HEK293 (cell line): ENCODE results near the gene TMED3.

Experiments
- CTCF ChIA-PET: fragments of 350-600 bp; formaldehyde crosslinking; extraction: SDS; loops from one replicate; lab custom pipeline; 2021; ENCODE audit warnings: antibody characterized with exemption; lab: Yijun Ruan, JAX
- POLR2A ChIA-PET: fragments of 300-600 bp; formaldehyde crosslinking; extraction: SDS; loops from one replicate; lab custom pipeline; 2020; ENCODE audit warnings: antibody characterized with exemption, inconsistent platforms; lab: Yijun Ruan, JAX
- H3K27ac ChIP-seq: fragments of 200-500 bp; sonication (Bioruptor generic); 2 replicates; pipeline ENCODE4 v1.5.1; 2014; ENCODE audit warnings: low read depth, low read length, control low read depth, inconsistent platforms; ENCODE audit errors: extremely low read depth
- H3K36me3 ChIP-seq, 2 experiments: fragments of 200-500 bp in 1 of 2; sonication (Bioruptor generic) in 1 of 2; 1 replicate in 1 of 2; 2 replicates in 1 of 2; pipeline ENCODE4 v1.5.1; 2014 to 2017; ENCODE audit warnings: inconsistent platforms in 2 of 2, low read length in 2 of 2; ENCODE audit not compliant: control insufficient read depth in 2 of 2, insufficient read depth in 1 of 2
- H3K4me1 ChIP-seq: fragments of 200-500 bp; sonication (Bioruptor generic); 2 replicates; pipeline ENCODE4 v1.5.1; 2014; ENCODE audit warnings: mild to moderate bottlenecking, low read length, inconsistent platforms; ENCODE audit not compliant: control insufficient read depth, insufficient read depth
- H3K4me3 ChIP-seq: 2 replicates; pipeline ENCODE4 v1.5.1; 2011; ENCODE audit warnings: low read depth, mild to moderate bottlenecking, control low read depth, low read length, moderate library complexity
- H3K9me3 ChIP-seq: fragments of 200-500 bp; sonication (Bioruptor generic); 2 replicates; pipeline ENCODE4 v1.5.1; 2014; ENCODE audit warnings: low read depth, low read length, inconsistent platforms; ENCODE audit not compliant: control insufficient read depth, insufficient read depth
- YY1 ChIP-seq: fragments of 450-650 bp; formaldehyde crosslinking; IDR thresholded peaks from 2 replicates; pipeline ENCODE4 v1.5.1; 2018; ENCODE audit warnings: missing biosample characterization, missing genetic modification characterization
- ZNF140 ChIP-seq: fragments of 450-650 bp; formaldehyde crosslinking; IDR thresholded peaks from 2 replicates; pipeline ENCODE4 v1.5.1; 2016; ENCODE audit warnings: missing biosample characterization, missing genetic modification characterization
- ZNF175 ChIP-seq: fragments of 450-650 bp; formaldehyde crosslinking; IDR thresholded peaks from 2 replicates; pipeline ENCODE4 v1.5.1; 2016; ENCODE audit warnings: missing biosample characterization, missing genetic modification characterization
- ZNF514 ChIP-seq: fragments of 450-650 bp; formaldehyde crosslinking; IDR thresholded peaks from 2 replicates; pipeline ENCODE4 v1.5.1; 2016; ENCODE audit warnings: missing biosample characterization, missing genetic modification characterization
- ZNF548 ChIP-seq: fragments of 450-650 bp; formaldehyde crosslinking; IDR thresholded peaks from 2 replicates; pipeline ENCODE4 v1.5.1; 2016; ENCODE audit warnings: missing biosample characterization, missing genetic modification characterization
- ZNF560 ChIP-seq: fragments of 450-650 bp; formaldehyde crosslinking; IDR thresholded peaks from 2 replicates; pipeline ENCODE4 v1.5.1; 2017; ENCODE audit warnings: missing biosample characterization, missing genetic modification characterization, borderline replicate concordance
- ZNF658 ChIP-seq: fragments of 450-650 bp; formaldehyde crosslinking; IDR thresholded peaks from 2 replicates; pipeline ENCODE4; 2016; ENCODE audit warnings: missing biosample characterization, missing genetic modification characterization
- ZNF677 ChIP-seq: fragments of 450-650 bp; IDR thresholded peaks from 2 replicates; pipeline ENCODE4 v1.5.0; 2018; ENCODE audit warnings: missing biosample characterization, mild to moderate bottlenecking, missing genetic modification characterization, moderate library complexity
- ZNF707 ChIP-seq: fragments of 450-650 bp; formaldehyde crosslinking; IDR thresholded peaks from 2 replicates; pipeline ENCODE4 v1.5.1; 2016; ENCODE audit warnings: missing biosample characterization, missing genetic modification characterization
- ZNF768 ChIP-seq: fragments of 450-650 bp; formaldehyde crosslinking; IDR thresholded peaks from 2 replicates; pipeline ENCODE4 v1.5.1; 2018; ENCODE audit warnings: missing biosample characterization, mild to moderate bottlenecking, missing genetic modification characterization
- TF ChIP-seq, protein P1 (sequence below): fragments of 450-650 bp; formaldehyde crosslinking; IDR thresholded peaks from 2 replicates; pipeline ENCODE4 v1.5.1; 2016; ENCODE audit warnings: missing biosample characterization, missing genetic modification characterization, borderline replicate concordance
- TF ChIP-seq, protein P2 (sequence below): fragments of 450-650 bp; IDR thresholded peaks from 2 replicates; pipeline ENCODE4 v1.5.1; 2018; ENCODE audit warnings: missing biosample characterization, missing genetic modification characterization
- TF ChIP-seq, protein P3 (sequence below): fragments of 450-650 bp; formaldehyde crosslinking; IDR thresholded peaks from 2 replicates; pipeline ENCODE4 v1.5.1; 2016; ENCODE audit warnings: missing biosample characterization, missing genetic modification characterization
- TF ChIP-seq, protein P4 (sequence below): fragments of 450-650 bp; formaldehyde crosslinking; IDR thresholded peaks from 2 replicates; pipeline ENCODE4 v1.5.1; 2016; ENCODE audit warnings: missing biosample characterization, missing genetic modification characterization
- TF ChIP-seq, protein P5 (sequence below): fragments of 450-650 bp; formaldehyde crosslinking; IDR thresholded peaks from 2 replicates; pipeline ENCODE4 v1.5.1; 2017; ENCODE audit warnings: missing biosample characterization, missing genetic modification characterization
- TF ChIP-seq, protein P6 (sequence below): fragments of 450-650 bp; formaldehyde crosslinking; IDR thresholded peaks from 2 replicates; pipeline ENCODE4 v1.5.1; 2016; ENCODE audit warnings: missing biosample characterization, missing genetic modification characterization
- TF ChIP-seq, protein P7 (sequence below): fragments of 450-650 bp; formaldehyde crosslinking; IDR thresholded peaks from 2 replicates; pipeline ENCODE4 v1.5.1; 2017; ENCODE audit warnings: missing biosample characterization, missing genetic modification characterization

Gene TMED3

DNA sequence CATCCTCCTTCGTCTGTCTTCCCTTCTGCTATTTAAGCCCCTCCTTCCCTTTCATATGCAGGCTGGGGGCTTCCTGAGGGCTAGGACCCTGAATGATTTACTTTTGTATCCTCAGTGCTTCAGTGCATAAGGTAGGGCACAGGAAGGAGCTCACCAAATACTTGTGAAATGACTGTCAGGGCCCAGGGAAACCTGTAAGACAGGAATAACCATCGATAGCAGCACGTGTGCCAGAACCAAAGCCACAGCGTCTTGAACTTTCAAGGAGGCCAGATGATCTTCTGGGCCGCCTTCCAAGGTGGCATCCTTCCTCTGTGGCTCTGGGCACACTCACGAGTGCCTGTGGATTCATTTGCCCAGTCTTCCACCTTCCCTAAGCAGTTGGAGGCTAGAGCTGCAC lies 3.9 kb downstream of the TMED3 start (continued):
- TF ChIP-seq, protein P1, sequence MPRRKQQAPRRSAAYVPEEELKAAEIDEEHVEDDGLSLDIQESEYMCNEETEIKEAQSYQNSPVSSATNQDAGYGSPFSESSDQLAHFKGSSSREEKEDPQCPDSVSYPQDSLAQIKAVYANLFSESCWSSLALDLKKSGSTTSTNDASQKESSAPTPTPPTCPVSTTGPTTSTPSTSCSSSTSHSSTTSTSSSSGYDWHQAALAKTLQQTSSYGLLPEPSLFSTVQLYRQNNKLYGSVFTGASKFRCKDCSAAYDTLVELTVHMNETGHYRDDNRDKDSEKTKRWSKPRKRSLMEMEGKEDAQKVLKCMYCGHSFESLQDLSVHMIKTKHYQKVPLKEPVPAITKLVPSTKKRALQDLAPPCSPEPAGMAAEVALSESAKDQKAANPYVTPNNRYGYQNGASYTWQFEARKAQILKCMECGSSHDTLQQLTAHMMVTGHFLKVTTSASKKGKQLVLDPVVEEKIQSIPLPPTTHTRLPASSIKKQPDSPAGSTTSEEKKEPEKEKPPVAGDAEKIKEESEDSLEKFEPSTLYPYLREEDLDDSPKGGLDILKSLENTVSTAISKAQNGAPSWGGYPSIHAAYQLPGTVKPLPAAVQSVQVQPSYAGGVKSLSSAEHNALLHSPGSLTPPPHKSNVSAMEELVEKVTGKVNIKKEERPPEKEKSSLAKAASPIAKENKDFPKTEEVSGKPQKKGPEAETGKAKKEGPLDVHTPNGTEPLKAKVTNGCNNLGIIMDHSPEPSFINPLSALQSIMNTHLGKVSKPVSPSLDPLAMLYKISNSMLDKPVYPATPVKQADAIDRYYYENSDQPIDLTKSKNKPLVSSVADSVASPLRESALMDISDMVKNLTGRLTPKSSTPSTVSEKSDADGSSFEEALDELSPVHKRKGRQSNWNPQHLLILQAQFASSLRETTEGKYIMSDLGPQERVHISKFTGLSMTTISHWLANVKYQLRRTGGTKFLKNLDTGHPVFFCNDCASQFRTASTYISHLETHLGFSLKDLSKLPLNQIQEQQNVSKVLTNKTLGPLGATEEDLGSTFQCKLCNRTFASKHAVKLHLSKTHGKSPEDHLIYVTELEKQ (tag by site-specific recombination), result no peak
- TF ChIP-seq ZNF658 (tag by site-specific recombination) (no peak), YY1 (tag by site-specific recombination) (no peak)
- TF ChIP-seq, protein P2, sequence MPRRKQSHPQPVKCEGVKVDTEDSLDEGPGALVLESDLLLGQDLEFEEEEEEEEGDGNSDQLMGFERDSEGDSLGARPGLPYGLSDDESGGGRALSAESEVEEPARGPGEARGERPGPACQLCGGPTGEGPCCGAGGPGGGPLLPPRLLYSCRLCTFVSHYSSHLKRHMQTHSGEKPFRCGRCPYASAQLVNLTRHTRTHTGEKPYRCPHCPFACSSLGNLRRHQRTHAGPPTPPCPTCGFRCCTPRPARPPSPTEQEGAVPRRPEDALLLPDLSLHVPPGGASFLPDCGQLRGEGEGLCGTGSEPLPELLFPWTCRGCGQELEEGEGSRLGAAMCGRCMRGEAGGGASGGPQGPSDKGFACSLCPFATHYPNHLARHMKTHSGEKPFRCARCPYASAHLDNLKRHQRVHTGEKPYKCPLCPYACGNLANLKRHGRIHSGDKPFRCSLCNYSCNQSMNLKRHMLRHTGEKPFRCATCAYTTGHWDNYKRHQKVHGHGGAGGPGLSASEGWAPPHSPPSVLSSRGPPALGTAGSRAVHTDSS (tag by site-specific recombination), result no peak
- TF ChIP-seq, protein P3, sequence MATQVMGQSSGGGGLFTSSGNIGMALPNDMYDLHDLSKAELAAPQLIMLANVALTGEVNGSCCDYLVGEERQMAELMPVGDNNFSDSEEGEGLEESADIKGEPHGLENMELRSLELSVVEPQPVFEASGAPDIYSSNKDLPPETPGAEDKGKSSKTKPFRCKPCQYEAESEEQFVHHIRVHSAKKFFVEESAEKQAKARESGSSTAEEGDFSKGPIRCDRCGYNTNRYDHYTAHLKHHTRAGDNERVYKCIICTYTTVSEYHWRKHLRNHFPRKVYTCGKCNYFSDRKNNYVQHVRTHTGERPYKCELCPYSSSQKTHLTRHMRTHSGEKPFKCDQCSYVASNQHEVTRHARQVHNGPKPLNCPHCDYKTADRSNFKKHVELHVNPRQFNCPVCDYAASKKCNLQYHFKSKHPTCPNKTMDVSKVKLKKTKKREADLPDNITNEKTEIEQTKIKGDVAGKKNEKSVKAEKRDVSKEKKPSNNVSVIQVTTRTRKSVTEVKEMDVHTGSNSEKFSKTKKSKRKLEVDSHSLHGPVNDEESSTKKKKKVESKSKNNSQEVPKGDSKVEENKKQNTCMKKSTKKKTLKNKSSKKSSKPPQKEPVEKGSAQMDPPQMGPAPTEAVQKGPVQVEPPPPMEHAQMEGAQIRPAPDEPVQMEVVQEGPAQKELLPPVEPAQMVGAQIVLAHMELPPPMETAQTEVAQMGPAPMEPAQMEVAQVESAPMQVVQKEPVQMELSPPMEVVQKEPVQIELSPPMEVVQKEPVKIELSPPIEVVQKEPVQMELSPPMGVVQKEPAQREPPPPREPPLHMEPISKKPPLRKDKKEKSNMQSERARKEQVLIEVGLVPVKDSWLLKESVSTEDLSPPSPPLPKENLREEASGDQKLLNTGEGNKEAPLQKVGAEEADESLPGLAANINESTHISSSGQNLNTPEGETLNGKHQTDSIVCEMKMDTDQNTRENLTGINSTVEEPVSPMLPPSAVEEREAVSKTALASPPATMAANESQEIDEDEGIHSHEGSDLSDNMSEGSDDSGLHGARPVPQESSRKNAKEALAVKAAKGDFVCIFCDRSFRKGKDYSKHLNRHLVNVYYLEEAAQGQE, result no peak
- TF ChIP-seq, protein P4, sequence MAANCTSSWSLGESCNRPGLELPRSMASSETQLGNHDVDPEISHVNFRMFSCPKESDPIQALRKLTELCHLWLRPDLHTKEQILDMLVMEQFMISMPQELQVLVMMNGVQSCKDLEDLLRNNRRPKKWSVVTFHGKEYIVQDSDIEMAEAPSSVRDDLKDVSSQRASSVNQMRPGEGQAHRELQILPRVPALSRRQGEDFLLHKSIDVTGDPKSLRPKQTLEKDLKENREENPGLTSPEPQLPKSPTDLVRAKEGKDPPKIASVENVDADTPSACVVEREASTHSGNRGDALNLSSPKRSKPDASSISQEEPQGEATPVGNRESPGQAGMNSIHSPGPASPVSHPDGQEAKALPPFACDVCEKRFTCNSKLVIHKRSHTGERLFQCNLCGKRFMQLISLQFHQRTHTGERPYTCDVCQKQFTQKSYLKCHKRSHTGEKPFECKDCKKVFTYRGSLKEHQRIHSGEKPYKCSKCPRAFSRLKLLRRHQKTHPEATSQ (tag by site-specific recombination), result no peak
- TF ChIP-seq, all 188 proteins: peak for 0

DNA sequence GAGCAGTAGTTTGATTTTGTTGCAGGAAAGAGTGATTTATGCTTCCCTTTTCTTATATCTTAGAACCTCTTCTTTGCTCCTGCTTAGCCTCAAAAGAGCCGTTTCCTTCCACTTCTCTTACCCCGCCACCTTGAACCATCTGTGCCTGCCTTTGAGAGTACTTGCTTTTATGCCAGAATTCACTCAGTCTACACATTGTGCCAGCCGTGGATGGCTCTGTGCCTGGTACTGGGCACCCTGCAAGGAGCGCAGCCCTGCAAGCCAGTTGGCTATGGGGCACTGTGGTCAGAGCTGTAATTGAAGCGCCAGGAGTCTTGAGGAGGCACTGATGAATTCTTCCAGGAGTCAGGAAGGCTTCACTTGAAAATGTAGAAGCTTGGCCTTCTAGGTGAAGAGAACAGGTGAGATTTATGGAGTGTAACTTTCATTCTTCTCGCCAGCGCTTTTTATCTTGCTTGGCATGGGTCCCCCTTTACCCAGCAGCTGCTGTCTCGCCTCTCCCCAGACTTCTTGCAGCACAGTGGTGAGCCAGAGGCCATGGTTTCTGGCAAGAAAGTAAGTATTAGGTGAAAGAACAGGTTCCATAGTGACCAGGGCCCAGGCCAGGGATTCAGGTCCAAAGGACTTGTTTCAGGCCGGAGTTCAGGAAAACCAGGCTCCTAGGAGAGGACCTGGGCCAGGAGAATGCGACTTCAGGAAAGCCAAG lies 4.9 kb downstream of the TMED3 start:
- POLR2A ChIA-PET, result no interaction called here
- peaks cover 19 to 75% of the 10 kb centered on the region in 2 experiments; a peak in 2 of 3 replicates for H3K36me3 ChIP-seq

More for the DNA sequence above, 4.9 kb downstream of the TMED3 start:
- no peak overlapping the region for H3K4me3 ChIP-seq
- H3K27ac ChIP-seq, result no peak overlapping the region
- TF ChIP-seq ZNF768 (tag by site-specific recombination) (no peak), ZNF514 (tag by site-specific recombination) (no peak), ZNF707 (tag by site-specific recombination) (no peak), ZNF548 (tag by site-specific recombination) (no peak), ZNF560 (tag by site-specific recombination) (no peak), ZNF677 (no peak), ZNF175 (no peak), ZNF140 (tag by site-specific recombination) (no peak)
- TF ChIP-seq, protein P5, sequence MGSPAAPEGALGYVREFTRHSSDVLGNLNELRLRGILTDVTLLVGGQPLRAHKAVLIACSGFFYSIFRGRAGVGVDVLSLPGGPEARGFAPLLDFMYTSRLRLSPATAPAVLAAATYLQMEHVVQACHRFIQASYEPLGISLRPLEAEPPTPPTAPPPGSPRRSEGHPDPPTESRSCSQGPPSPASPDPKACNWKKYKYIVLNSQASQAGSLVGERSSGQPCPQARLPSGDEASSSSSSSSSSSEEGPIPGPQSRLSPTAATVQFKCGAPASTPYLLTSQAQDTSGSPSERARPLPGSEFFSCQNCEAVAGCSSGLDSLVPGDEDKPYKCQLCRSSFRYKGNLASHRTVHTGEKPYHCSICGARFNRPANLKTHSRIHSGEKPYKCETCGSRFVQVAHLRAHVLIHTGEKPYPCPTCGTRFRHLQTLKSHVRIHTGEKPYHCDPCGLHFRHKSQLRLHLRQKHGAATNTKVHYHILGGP, result no peak
- TF ChIP-seq, protein P6, sequence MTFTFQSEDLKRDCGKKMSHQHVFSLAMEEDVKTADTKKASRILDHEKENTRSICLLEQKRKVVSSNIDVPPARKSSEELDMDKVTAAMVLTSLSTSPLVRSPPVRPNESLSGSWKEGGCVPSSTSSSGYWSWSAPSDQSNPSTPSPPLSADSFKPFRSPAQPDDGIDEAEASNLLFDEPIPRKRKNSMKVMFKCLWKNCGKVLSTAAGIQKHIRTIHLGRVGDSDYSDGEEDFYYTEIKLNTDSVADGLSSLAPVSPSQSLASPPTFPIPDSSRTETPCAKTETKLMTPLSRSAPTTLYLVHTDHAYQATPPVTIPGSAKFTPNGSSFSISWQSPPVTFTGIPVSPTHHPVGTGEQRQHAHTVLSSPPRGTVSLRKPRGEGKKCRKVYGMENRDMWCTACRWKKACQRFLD, result no peak
- TF ChIP-seq, protein P7, sequence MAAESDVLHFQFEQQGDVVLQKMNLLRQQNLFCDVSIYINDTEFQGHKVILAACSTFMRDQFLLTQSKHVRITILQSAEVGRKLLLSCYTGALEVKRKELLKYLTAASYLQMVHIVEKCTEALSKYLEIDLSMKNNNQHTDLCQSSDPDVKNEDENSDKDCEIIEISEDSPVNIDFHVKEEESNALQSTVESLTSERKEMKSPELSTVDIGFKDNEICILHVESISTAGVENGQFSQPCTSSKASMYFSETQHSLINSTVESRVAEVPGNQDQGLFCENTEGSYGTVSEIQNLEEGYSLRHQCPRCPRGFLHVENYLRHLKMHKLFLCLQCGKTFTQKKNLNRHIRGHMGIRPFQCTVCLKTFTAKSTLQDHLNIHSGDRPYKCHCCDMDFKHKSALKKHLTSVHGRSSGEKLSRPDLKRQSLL (tag by site-specific recombination), result no peak
- peaks cover 6% of the 10 kb centered on the region for H3K4me1 ChIP-seq
- H3K9me3 ChIP-seq, result no peaks in the 10 kb centered on the region
- CTCF ChIA-PET, result interaction anchor here (1.5 kb wide), 1 partner anchor 131 kb away, joined by 5 read pairs; no protein-coding TSS in a partner anchor
